ENCODE measurements around the gene APLP2.
"Not testable (repeated sequence)": the region's sequence is repeated elsewhere in the genome, so short reads cannot be mapped to it uniquely, and the experiment has no call there.

APLP2 gene

DNA sequence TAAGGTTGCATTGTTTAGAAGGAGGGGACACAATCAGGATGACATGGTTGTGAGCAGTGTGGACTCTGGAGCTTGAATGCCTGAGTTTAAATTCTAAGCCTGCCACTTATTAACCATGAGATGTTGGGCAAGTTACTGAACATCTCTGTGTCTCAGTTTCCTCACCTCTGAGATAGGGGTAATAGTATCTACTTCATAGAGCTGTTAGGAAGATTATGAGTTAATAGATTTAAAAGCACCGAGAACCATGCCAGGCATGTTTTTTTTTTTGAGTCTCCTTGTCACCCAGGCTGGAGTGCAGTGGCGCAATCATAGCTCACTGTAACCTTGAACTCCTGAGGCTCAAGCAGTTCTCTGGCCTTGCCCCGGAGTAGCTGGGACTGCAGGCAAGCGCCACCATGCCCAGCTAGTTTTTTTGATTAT is 123.2 kb downstream of the APLP2 start:
- H3K9me2 ChIP-seq (replicated peaks; ENCODE audit: insufficient read depth, low read length) = no peaks in the 10 kb centered on the region
- no peak overlapping the region for H3K27ac ChIP-seq (ENCODE audit: low read depth, low read length)
- H4K20me1 ChIP-seq (ENCODE audit: low read depth, low read length) = no peaks in the 10 kb centered on the region
- H3K79me2 ChIP-seq (ENCODE audit: insufficient read depth, low read length) = peaks cover 17% of the 10 kb centered on the region
- no peak overlapping the region for H3K9ac ChIP-seq (ENCODE audit: low read length)
- no peaks in the 10 kb centered on the region for H3K27me3 ChIP-seq (ENCODE audit: low read length)
- H3K36me3 ChIP-seq (ENCODE audit: low read length) = no peaks in the 10 kb centered on the region
- H3K9me3 ChIP-seq (ENCODE audit: insufficient read depth, low read length) = no peaks in the 10 kb centered on the region
- H2AFZ ChIP-seq (ENCODE audit: low read depth, low read length, severe bottlenecking) = no peak overlapping the region
- TF ChIP-seq EZH2phosphoT487 (conservative IDR thresholded peaks at IDR 0.05; ENCODE audit: low read length) = no peak
- TF ChIP-seq, protein P1, sequence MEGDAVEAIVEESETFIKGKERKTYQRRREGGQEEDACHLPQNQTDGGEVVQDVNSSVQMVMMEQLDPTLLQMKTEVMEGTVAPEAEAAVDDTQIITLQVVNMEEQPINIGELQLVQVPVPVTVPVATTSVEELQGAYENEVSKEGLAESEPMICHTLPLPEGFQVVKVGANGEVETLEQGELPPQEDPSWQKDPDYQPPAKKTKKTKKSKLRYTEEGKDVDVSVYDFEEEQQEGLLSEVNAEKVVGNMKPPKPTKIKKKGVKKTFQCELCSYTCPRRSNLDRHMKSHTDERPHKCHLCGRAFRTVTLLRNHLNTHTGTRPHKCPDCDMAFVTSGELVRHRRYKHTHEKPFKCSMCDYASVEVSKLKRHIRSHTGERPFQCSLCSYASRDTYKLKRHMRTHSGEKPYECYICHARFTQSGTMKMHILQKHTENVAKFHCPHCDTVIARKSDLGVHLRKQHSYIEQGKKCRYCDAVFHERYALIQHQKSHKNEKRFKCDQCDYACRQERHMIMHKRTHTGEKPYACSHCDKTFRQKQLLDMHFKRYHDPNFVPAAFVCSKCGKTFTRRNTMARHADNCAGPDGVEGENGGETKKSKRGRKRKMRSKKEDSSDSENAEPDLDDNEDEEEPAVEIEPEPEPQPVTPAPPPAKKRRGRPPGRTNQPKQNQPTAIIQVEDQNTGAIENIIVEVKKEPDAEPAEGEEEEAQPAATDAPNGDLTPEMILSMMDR (IDR thresholded peaks at IDR 0.05; ENCODE audit: insufficient read depth, low read length, poor library complexity, severe bottlenecking) = no peak
- no peak overlapping the region for H3K4me3 ChIP-seq (ENCODE audit: insufficient read depth, low read length, poor library complexity, severe bottlenecking)
- H3F3A ChIP-seq (ENCODE audit: insufficient read depth) = no peaks in the 10 kb centered on the region
- H3K4me2 ChIP-seq (ENCODE audit: low read depth, low read length, poor library complexity, severe bottlenecking) = no peak overlapping the region

DNA sequence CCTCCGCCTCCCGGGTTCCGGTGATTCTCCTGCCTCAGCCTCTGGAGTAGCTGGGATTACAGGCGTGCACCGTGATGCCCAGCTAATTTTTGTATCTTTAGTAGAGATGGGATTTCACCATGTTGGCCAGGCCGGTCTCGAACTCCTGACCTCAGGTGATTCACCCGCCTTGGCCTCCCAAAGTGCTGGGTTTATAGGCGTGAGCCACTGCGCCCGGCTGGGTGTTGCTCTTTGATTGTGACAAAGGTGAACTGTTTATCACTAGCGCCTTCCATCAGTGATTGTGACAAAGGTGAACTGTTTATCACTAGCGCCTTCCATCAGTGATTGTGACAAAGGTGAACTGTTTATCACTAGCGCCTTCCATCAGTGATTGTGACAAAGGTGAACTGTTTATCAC is 123.9 kb downstream of the APLP2 start:
- not testable (repeated sequence) for H2AFZ ChIP-seq (ENCODE audit: low read depth, low read length, severe bottlenecking); H3F3A ChIP-seq (ENCODE audit: insufficient read depth); H3K4me3 ChIP-seq (ENCODE audit: insufficient read depth, low read length, poor library complexity, severe bottlenecking); H3K27me3 ChIP-seq (ENCODE audit: low read length); H3K9ac ChIP-seq (ENCODE audit: low read length); H3K9me3 ChIP-seq (ENCODE audit: insufficient read depth, low read length); H3K4me2 ChIP-seq (ENCODE audit: low read depth, low read length, poor library complexity, severe bottlenecking); H3K36me3 ChIP-seq (ENCODE audit: low read length); H3K9me2 ChIP-seq (replicated peaks; ENCODE audit: insufficient read depth, low read length); H3K27ac ChIP-seq (ENCODE audit: low read depth, low read length); H4K20me1 ChIP-seq (ENCODE audit: low read depth, low read length)
- peaks cover 11% of the 10 kb centered on the region for H3K79me2 ChIP-seq (ENCODE audit: insufficient read depth, low read length)
